ENCODE data around the gene FGF23. TPM values are rescaled to one million over a fixed set of nuclear protein-coding genes. Genes with fewer than 3 reads are reported as not detected.

FGF23 gene
- total RNA-seq: not detected in 2 replicates

GRCh38 chr12:4379405-4379804 is at the start of gene FGF23:
Gene FGF23, minus strand, starts transcription at chr12:4379712. Its CDS starts 130 bp downstream, at chr12:4379582.

DNA sequence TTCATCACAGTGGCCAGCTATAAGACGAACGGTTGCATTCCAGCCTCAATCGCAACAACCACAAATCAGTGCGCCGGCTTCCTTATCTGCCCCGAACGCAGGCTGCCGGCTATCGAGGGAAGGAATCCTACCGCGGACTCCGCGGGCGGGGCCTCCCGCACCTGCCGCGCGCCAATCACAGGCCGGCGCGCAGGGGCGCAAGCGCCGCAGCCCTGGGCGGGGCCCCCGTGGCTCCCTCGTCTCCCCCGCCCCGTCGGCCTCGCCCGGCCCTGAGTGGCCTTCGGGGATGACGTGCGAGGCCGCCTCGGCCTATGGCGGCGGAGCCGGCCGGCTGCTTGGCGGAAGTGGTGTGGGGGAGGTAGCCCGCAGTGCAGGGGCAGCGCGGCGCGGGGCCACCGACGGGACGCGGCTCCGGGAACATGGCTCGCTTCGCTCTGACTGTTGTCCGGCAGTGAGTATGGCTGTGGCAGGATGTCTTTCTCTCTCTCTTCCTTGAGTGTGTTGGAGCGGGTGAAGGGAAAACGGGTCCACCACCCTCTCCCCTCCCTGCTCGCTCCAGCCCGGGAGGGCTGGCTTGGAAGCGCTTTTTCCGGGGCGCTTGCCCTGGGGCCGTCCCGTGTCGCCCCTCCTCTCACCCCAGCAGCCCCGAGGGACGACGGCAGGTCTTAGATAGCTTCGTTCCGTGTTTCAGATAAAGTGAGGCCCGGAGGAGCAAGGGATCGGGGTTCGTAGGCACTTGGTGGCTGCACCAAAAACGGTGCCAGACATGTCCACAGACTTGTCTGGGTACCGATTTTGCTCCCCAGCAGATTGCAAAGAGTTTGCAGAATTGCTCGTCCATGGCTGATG is 58.4 kb downstream of the FGF23 start, which contains the start of gene TIGAR:
Gene TIGAR (plus strand): TSS at position 361 of the 849 bp plus-strand sequence. CDS start 59 bp downstream, at position 420.

Other genes starting within 250 kb of the FGF23 start
- 21.3 and 30.6 TPM in 2 replicates for gene CCND2, start 106.0 kb downstream of the FGF23 start, total RNA-seq
- gene TIGAR, start 58.5 kb downstream of the FGF23 start, total RNA-seq: 6.1 and 7.7 TPM in 2 replicates
- not detected in 2 replicates for gene FGF6, start 66.1 kb upstream of the FGF23 start, total RNA-seq
- 14.7 and 21.9 TPM in 2 replicates for gene RAD51AP1, start 159.2 kb upstream of the FGF23 start, total RNA-seq
- gene DYRK4, start 182.5 kb upstream of the FGF23 start, total RNA-seq: 77.0 and 89.5 TPM in 2 replicates

All from bronchus fibroblast of lung (primary cell).